GM13976 (cell line): ENCODE measurements around the gene ZNF462.

ENCODE experiments used
- DNase-seq: peaks from one replicate; pipeline ENCODE4 v3.0.0; 2012; ENCODE audit warnings: low spot score
- in situ Hi-C: fragments of 300-500 bp; cut with MboI; formaldehyde crosslinking; loops from one replicate; pipeline ENCODE4 v1.12.0; 2022; ENCODE audit warnings: low sequenced_read_pairs, mixed read lengths, inconsistent platforms; ENCODE audit not compliant: unreplicated experiment
- TF ChIP-seq, protein P1 (sequence below): IDR thresholded peaks from 2 replicates; pipeline ENCODE4 v1.5.1; 2012; ENCODE audit warnings: borderline replicate concordance, mild to moderate bottlenecking; ENCODE audit not compliant: insufficient read depth; ENCODE audit errors: extremely low read depth, missing control alignments, control extremely low read depth

ZNF462 gene

GRCh38 chr9:107049046-107049802, 186.3 kb downstream of the ZNF462 start:
- TF ChIP-seq, protein P1, sequence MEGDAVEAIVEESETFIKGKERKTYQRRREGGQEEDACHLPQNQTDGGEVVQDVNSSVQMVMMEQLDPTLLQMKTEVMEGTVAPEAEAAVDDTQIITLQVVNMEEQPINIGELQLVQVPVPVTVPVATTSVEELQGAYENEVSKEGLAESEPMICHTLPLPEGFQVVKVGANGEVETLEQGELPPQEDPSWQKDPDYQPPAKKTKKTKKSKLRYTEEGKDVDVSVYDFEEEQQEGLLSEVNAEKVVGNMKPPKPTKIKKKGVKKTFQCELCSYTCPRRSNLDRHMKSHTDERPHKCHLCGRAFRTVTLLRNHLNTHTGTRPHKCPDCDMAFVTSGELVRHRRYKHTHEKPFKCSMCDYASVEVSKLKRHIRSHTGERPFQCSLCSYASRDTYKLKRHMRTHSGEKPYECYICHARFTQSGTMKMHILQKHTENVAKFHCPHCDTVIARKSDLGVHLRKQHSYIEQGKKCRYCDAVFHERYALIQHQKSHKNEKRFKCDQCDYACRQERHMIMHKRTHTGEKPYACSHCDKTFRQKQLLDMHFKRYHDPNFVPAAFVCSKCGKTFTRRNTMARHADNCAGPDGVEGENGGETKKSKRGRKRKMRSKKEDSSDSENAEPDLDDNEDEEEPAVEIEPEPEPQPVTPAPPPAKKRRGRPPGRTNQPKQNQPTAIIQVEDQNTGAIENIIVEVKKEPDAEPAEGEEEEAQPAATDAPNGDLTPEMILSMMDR, result no peak
- DNase-seq, result no peak
- in situ Hi-C loops, result no loop called here

GRCh38 chr9:107049803-107050184, 186.8 kb downstream of the ZNF462 start:
- in situ Hi-C loops, result no loop called here
- TF ChIP-seq, protein P1, result no peak
- DNase-seq, result no peak

- in situ Hi-C loops, result no loop called here
- no peak for DNase-seq
- TF ChIP-seq, protein P1, result no peak
Observed at GRCh38 chr9:107051392-107051791, 188.4 kb downstream of the ZNF462 start.

- TF ChIP-seq, protein P1, result no peak
- in situ Hi-C loops, result no loop called here
- no peak for DNase-seq
Observed at GRCh38 chr9:107054146-107054545, 191.2 kb downstream of the ZNF462 start.

GRCh38 chr9:107059220-107059619, 196.3 kb downstream of the ZNF462 start:
- in situ Hi-C loops, result no loop called here
- TF ChIP-seq, protein P1, result no peak
- no peak for DNase-seq

- TF ChIP-seq, protein P1, result no peak
- in situ Hi-C loops, result no loop called here
- no peak for DNase-seq
Observed at GRCh38 chr9:107060062-107060461, 197.1 kb downstream of the ZNF462 start.
